Astrocyte (in vitro differentiated cells and primary cell): ENCODE data around the gene COL18A1. TPM values are rescaled to one million over a fixed set of nuclear protein-coding genes. Genes with fewer than 3 reads are reported as not detected.

Source experiments
- DNase-seq: peaks from one replicate; pipeline ENCODE4 v3.0.0-alpha.2; 2010; ENCODE audit warnings: low read depth
- FAIRE-seq: peaks from 2 replicates; lab custom pipeline; 2011; peaks lifted over from hg19 to GRCh38; lab: Jason Lieb, UNC
- H2AFZ ChIP-seq: 2 replicates; pipeline ENCODE4 v1.6.0; 2012; ENCODE audit warnings: low read depth, low read length, inconsistent platforms
- H3K27ac ChIP-seq: 2 replicates; pipeline ENCODE4 v1.5.1; 2011; ENCODE audit warnings: low read depth, low read length, inconsistent platforms
- H3K27me3 ChIP-seq: 2 replicates; pipeline ENCODE4 v1.6.0; 2011; ENCODE audit warnings: low read length, inconsistent platforms; ENCODE audit not compliant: insufficient read depth
- H3K36me3 ChIP-seq: 2 replicates; pipeline ENCODE4 v1.5.1; 2011; ENCODE audit warnings: low read length, inconsistent platforms; ENCODE audit not compliant: insufficient read depth
- H3K4me1 ChIP-seq: 2 replicates; pipeline ENCODE4 v1.5.1; 2011; ENCODE audit warnings: low read length, inconsistent platforms; ENCODE audit not compliant: insufficient read depth
- H3K4me2 ChIP-seq: 2 replicates; pipeline ENCODE4 v1.6.0; 2012; ENCODE audit warnings: low read length, inconsistent platforms
- H3K4me3 ChIP-seq: 2 replicates; pipeline ENCODE4 v1.5.1; 2011; ENCODE audit warnings: low read depth, mild to moderate bottlenecking, low read length, inconsistent platforms; ENCODE audit not compliant: insufficient read depth
- H3K79me2 ChIP-seq: 2 replicates; pipeline ENCODE4 v1.6.0; 2012; ENCODE audit warnings: mild to moderate bottlenecking, low read length, inconsistent platforms; ENCODE audit not compliant: insufficient read depth
- H3K9ac ChIP-seq: 2 replicates; pipeline ENCODE4 v1.6.0; 2012; ENCODE audit warnings: mild to moderate bottlenecking, low read length, inconsistent platforms
- H3K9me3 ChIP-seq: 2 replicates; pipeline ENCODE4 v1.5.1; 2012; ENCODE audit warnings: low read depth, mild to moderate bottlenecking, low read length, inconsistent platforms; ENCODE audit not compliant: insufficient read depth
- H4K20me1 ChIP-seq: 2 replicates; pipeline ENCODE4 v1.6.0; 2012; ENCODE audit warnings: low read length, inconsistent platforms; ENCODE audit not compliant: insufficient read depth
- H3K27ac Mint-ChIP-seq: one replicate; pipeline ENCODE4 v1.8.0; 2021; ENCODE audit warnings: mild to moderate bottlenecking, mixed read lengths; ENCODE audit not compliant: unreplicated experiment
- H3K27me3 Mint-ChIP-seq: one replicate; pipeline ENCODE4 v1.8.0; 2021; ENCODE audit warnings: low read depth, mixed read lengths; ENCODE audit not compliant: unreplicated experiment
- H3K36me3 Mint-ChIP-seq: one replicate; pipeline ENCODE4 v1.8.0; 2021; ENCODE audit warnings: low read depth, mixed read lengths; ENCODE audit not compliant: unreplicated experiment
- H3K4me1 Mint-ChIP-seq: one replicate; pipeline ENCODE4 v1.8.0; 2021; ENCODE audit warnings: low read depth, mixed read lengths; ENCODE audit not compliant: unreplicated experiment
- H3K4me3 Mint-ChIP-seq: one replicate; pipeline ENCODE4 v1.8.0; 2021; ENCODE audit warnings: mild to moderate bottlenecking, moderate library complexity, mixed read lengths; ENCODE audit not compliant: unreplicated experiment
- H3K9me3 Mint-ChIP-seq: one replicate; pipeline ENCODE4 v1.8.0; 2021; ENCODE audit warnings: mild to moderate bottlenecking, mixed read lengths; ENCODE audit not compliant: unreplicated experiment
- CTCF ChIP-seq: IDR thresholded peaks from 2 replicates; pipeline ENCODE4 v1.5.1; 2011; ENCODE audit warnings: low read depth, mild to moderate bottlenecking, inconsistent platforms, low read length, moderate library complexity; ENCODE audit not compliant: insufficient read depth
- EZH2 ChIP-seq: IDR thresholded peaks from 2 replicates; pipeline ENCODE4 v1.6.1; 2012; ENCODE audit warnings: mild to moderate bottlenecking, low read length, inconsistent platforms; ENCODE audit not compliant: insufficient read depth
- total RNA-seq: library from RNA; stranded (reverse); gene quantifications from 2 replicates; pipeline ENCODE4 v1.2.1, GENCODE V29; 2021

Gene COL18A1
- total RNA-seq, 1 donor from 2014 or later = 616 TPM

- Mint-ChIP-seq H3K27me3 (no peaks in the 10 kb centered on the region), H3K4me3 (no peak overlapping the region), H3K4me1 (peaks cover 33% of the 10 kb centered on the region), H3K36me3 (peaks cover 25% of the 10 kb centered on the region), H3K9me3 (peaks cover 2% of the 10 kb centered on the region), H3K27ac (peak overlapping the region; percentile 26)
- Histone ChIP-seq H2AFZ (no peak overlapping the region), H3K4me1 (peaks cover 17% of the 10 kb centered on the region), H3K4me2 (no peak overlapping the region), H3K36me3 (no peaks in the 10 kb centered on the region), H3K27me3 (no peaks in the 10 kb centered on the region), H3K4me3 (no peak overlapping the region), H4K20me1 (peaks cover 64% of the 10 kb centered on the region), H3K9me3 (peaks cover 2% of the 10 kb centered on the region), H3K9ac (no peak overlapping the region), H3K79me2 (peaks cover 69% of the 10 kb centered on the region), H3K27ac (no peak overlapping the region)
- TF ChIP-seq CTCF (no peak), EZH2 (no peak)
- no peak for FAIRE-seq
- DNase-seq = no peak
These were observed 44.9 kb downstream of the COL18A1 start for GRCh38 chr21:45449658-45450422.

GRCh38 chr21:45450423-45451090, 45.6 kb downstream of the COL18A1 start:
- Histone ChIP-seq H3K79me2 (peaks cover 67% of the 10 kb centered on the region), H2AFZ (no peak overlapping the region), H3K4me3 (no peak overlapping the region), H4K20me1 (peaks cover 64% of the 10 kb centered on the region), H3K36me3 (no peaks in the 10 kb centered on the region), H3K4me2 (no peak overlapping the region), H3K9ac (no peak overlapping the region), H3K27me3 (no peaks in the 10 kb centered on the region), H3K4me1 (peaks cover 22% of the 10 kb centered on the region), H3K9me3 (peaks cover 2% of the 10 kb centered on the region), H3K27ac (no peak overlapping the region)
- no peak for FAIRE-seq
- H3K36me3 Mint-ChIP-seq = peaks cover 19% of the 10 kb centered on the region
- no peak overlapping the region for H3K27ac Mint-ChIP-seq
- TF ChIP-seq EZH2 (no peak), CTCF (no peak)
- H3K9me3 Mint-ChIP-seq = peaks cover 2% of the 10 kb centered on the region
- H3K27me3 Mint-ChIP-seq = no peaks in the 10 kb centered on the region
- DNase-seq = no peak
- no peak overlapping the region for H3K4me3 Mint-ChIP-seq
- H3K4me1 Mint-ChIP-seq = peaks cover 34% of the 10 kb centered on the region
